ENCODE results near the gene RNF19B. TPM values are rescaled to one million over a fixed set of nuclear protein-coding genes. Genes with fewer than 3 reads are reported as not detected.
A peak's percentile ranks its signal among the peaks of the same experiment; 100 is the strongest.

Gene RNF19B
- total RNA-seq, 1 donor from 2014 or later: 34.3 TPM

DNA sequence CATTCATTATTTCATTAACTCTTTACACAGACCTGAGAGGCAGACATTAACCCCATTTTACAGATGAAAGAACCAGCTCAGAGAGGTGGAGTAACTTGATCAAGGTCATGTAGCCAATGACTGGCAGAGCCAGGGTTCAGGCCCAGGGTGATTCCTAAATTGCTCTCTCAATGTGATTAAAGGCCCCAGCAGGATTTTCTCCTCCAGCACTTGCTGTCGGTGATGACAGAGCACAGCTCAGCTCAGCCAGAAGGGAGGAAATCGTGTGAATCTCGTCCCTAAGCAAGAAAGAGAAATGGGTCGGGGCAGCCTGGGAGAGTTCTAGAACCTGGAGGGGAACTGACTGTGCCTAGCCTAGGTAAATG lies 19.5 kb upstream of the RNF19B start:
- DNase-seq: no peak

DNA sequence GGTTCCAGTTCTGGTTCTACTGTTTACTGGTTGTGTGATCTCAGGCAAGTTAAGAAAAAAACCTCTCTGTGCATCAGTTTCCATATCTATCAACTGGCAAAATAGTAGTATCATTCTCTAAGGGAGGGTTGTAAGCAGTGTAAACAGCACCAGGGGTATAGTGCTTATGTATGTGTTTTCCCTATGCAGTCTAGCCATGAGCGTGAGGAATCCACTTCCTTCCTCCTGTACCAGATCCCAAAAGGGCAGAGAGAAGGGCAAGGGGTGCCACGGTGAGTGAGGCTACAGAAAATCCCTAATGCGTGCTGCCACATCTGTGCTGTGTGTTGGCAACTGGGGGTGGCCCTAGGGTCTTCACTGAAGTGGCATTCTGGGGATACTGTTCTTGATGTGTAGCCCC lies 18.4 kb upstream of the RNF19B start:
- peaks cover 43% of the 10 kb centered on the region for H3K4me1 ChIP-seq
- H3K4me3 ChIP-seq: no peak overlapping the region
- DNase-seq: no peak
- no peaks in the 10 kb centered on the region for H3K27me3 ChIP-seq
- H3K27ac ChIP-seq: no peak overlapping the region
- H3K36me3 ChIP-seq: no peaks in the 10 kb centered on the region
- intact Hi-C loops (cut with DNase I): no loop called here
- H3K9me3 ChIP-seq: no peaks in the 10 kb centered on the region
- no peak for ATAC-seq
- TF ChIP-seq CTCF (IDR thresholded peaks at IDR 0.05): no peak

More for the DNA sequence above, 19.5 kb upstream of the RNF19B start:
- no peaks in the 10 kb centered on the region for H3K36me3 ChIP-seq
- H3K9me3 ChIP-seq: no peaks in the 10 kb centered on the region
- H3K4me1 ChIP-seq: peaks cover 52% of the 10 kb centered on the region
- H3K27ac ChIP-seq: peak overlapping the region; percentile 68
- no peak for TF ChIP-seq CTCF (IDR thresholded peaks at IDR 0.05)
- no peaks in the 10 kb centered on the region for H3K27me3 ChIP-seq
- no peak overlapping the region for H3K4me3 ChIP-seq
- no peak for ATAC-seq
- intact Hi-C loops (cut with DNase I): no loop called here

- Histone ChIP-seq H3K4me3 (peak overlapping the region; percentile 6), H3K27ac (peak overlapping the region; percentile 79), H3K4me1 (peaks cover 43% of the 10 kb centered on the region), H3K9me3 (no peaks in the 10 kb centered on the region), H3K27me3 (no peaks in the 10 kb centered on the region), H3K36me3 (no peaks in the 10 kb centered on the region)
- no peak for TF ChIP-seq CTCF (IDR thresholded peaks at IDR 0.05)
- intact Hi-C loops (cut with DNase I): no loop called here
- ATAC-seq (peak; percentile 96), DNase-seq (peak; percentile 81)
Observed at GRCh38 chr1:32981003-32981901, 16.6 kb upstream of the RNF19B start.

DNA sequence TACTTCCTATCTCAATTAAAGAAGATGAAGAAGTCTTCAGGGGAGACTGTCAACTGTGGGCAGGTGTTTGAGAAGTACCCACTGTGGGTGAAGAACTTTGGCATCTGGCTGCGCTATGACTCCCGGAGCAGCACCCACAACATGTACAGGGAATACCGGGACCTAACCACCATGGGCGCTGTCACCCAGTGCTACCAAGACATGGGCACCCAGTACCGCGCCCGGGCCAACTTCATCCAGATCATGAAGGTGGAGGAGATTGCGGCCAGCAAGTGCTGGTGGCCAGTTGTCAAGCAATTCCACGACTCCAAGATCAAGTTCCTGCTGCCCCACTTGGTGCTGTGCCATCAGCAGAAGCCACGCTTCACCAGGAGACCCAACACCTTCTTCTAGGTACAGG lies 15.5 kb upstream of the RNF19B start:
- Histone ChIP-seq H3K27ac (peak overlapping the region; percentile 79), H3K4me1 (peaks cover 43% of the 10 kb centered on the region), H3K4me3 (no peak overlapping the region), H3K9me3 (no peaks in the 10 kb centered on the region), H3K27me3 (no peaks in the 10 kb centered on the region), H3K36me3 (no peaks in the 10 kb centered on the region)
- intact Hi-C loops (cut with DNase I): no loop called here
- no peak for TF ChIP-seq CTCF (IDR thresholded peaks at IDR 0.05)
- DNase-seq (no peak), ATAC-seq (no peak)

DNA sequence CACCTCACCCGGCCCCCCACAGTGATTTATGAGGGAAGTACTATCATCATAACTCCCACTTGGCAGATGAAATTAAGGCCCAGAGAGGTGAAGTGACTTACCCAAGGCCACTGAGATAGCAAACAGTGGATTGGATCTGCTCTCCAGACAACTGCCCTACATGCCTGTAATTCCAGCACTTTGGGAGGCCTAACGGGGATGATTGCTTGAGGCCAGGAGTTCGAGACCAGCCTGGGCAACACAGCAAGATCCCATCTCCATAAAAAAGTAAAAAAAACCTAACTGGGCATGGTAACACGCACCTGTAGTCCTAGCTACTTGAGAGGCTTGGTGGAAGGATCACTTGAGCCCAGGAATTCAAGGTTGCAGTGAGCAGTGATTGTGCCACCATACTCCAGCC lies 14.2 kb upstream of the RNF19B start:
- no peak for TF ChIP-seq CTCF (IDR thresholded peaks at IDR 0.05)
- Histone ChIP-seq H3K4me1 (peaks cover 33% of the 10 kb centered on the region), H3K4me3 (no peak overlapping the region), H3K36me3 (no peaks in the 10 kb centered on the region), H3K27me3 (no peaks in the 10 kb centered on the region), H3K27ac (no peak overlapping the region), H3K9me3 (no peaks in the 10 kb centered on the region)
- DNase-seq (no peak), ATAC-seq (no peak)
- intact Hi-C loops (cut with DNase I): no loop called here

Data from upper lobe of right lung (tissue), 1 donor.